Measurements from ENCODE around the gene PTH2R.
"Not testable (repeated sequence)": the region's sequence is repeated elsewhere in the genome, so short reads cannot be mapped to it uniquely, and the experiment has no call there.

The PTH2R gene

GRCh38 chr2:208396796-208397195 is 9.8 kb upstream of the PTH2R start:
- DNase-seq: not testable (repeated sequence)

GRCh38 chr2:208399201-208399600 is 7.4 kb upstream of the PTH2R start:
- no peak for DNase-seq

GRCh38 chr2:208407667-208408066 is 1.1 kb downstream of the PTH2R start:
- DNase-seq: peak; percentile 54

GRCh38 chr2:208413931-208414330 is 7.3 kb downstream of the PTH2R start:
- no peak for DNase-seq

GRCh38 chr2:208415255-208415654 is 8.7 kb downstream of the PTH2R start:
- no peak for DNase-seq

GRCh38 chr2:208415897-208416296 is 9.3 kb downstream of the PTH2R start:
- no peak for DNase-seq

GRCh38 chr2:208426412-208427045 is 19.9 kb downstream of the PTH2R start:
- no peak for DNase-seq

GRCh38 chr2:208437755-208438154 is 31.2 kb downstream of the PTH2R start:
- DNase-seq: no peak

GRCh38 chr2:208440716-208441115 is 34.1 kb downstream of the PTH2R start:
- no peak for DNase-seq

GRCh38 chr2:208441951-208442350 is 35.4 kb downstream of the PTH2R start:
- no peak for DNase-seq

- not testable (repeated sequence) for DNase-seq
Measured at GRCh38 chr2:208447447-208447846, 40.9 kb downstream of the PTH2R start.

GRCh38 chr2:208451061-208451460 is 44.5 kb downstream of the PTH2R start:
- DNase-seq: no peak

- DNase-seq: no peak
Measured at GRCh38 chr2:208454861-208455260, 48.3 kb downstream of the PTH2R start.

- DNase-seq: no peak
Measured at GRCh38 chr2:208463721-208464120, 57.1 kb downstream of the PTH2R start.

GRCh38 chr2:208464205-208464604 is 57.6 kb downstream of the PTH2R start:
- no peak for DNase-seq

GRCh38 chr2:208466151-208466919 is 59.7 kb downstream of the PTH2R start:
- peak; percentile 20 for DNase-seq

GRCh38 chr2:208466920-208467298 is 60.3 kb downstream of the PTH2R start:
- DNase-seq: no peak

- no peak for DNase-seq
Measured at GRCh38 chr2:208467564-208467963, 61.0 kb downstream of the PTH2R start.

GRCh38 chr2:208477741-208478140 is 71.1 kb downstream of the PTH2R start:
- no peak for DNase-seq

- DNase-seq: no peak
Measured at GRCh38 chr2:208479342-208479741, 72.8 kb downstream of the PTH2R start.

- not testable (repeated sequence) for DNase-seq
Measured at GRCh38 chr2:208481945-208482344, 75.4 kb downstream of the PTH2R start.

- not testable (repeated sequence) for DNase-seq
Measured at GRCh38 chr2:208482453-208483015, 75.9 kb downstream of the PTH2R start.

- no peak for DNase-seq
Measured at GRCh38 chr2:208485390-208485789, 78.8 kb downstream of the PTH2R start.

All from NCI-H1417 treated with DMSO at 0.1 percent for 48 hours (cell line).